H7 (cell line): ENCODE results near the gene GABARAP. TPM values are rescaled to one million over a fixed set of nuclear protein-coding genes. Genes with fewer than 3 reads are reported as not detected.

Experiments used
- DNase-seq: peaks from one replicate; pipeline ENCODE4 v3.0.0; 2012
- H3K27me3 ChIP-seq: 2 replicates; pipeline ENCODE4 v1.6.0; 2011; ENCODE audit warnings: mild to moderate bottlenecking, low read length; ENCODE audit not compliant: control insufficient read depth, insufficient read depth
- H3K36me3 ChIP-seq: replicated peaks from 2 replicates; pipeline ENCODE4 v1.5.1; 2011; ENCODE audit warnings: low read length; ENCODE audit not compliant: control insufficient read depth, insufficient read depth
- H3K4me3 ChIP-seq: 2 replicates; pipeline ENCODE4 v1.5.1; 2011; ENCODE audit warnings: low read depth, mild to moderate bottlenecking, control low read depth, low read length, moderate library complexity; ENCODE audit not compliant: insufficient read depth
- total RNA-seq: library from RNA; depleted of rRNA; stranded (reverse); fragments of >200 nt; shearing (Covaris generic); gene quantifications from 2 replicates; pipeline ENCODE4 v1.2.3, GENCODE V29; 2014; rRNA removed

GABARAP gene
- total RNA-seq, 1 experiment from 2014 or later: 231 TPM

- Histone ChIP-seq H3K36me3 (peaks cover 18% of the 10 kb centered on the region), H3K27me3 (no peaks in the 10 kb centered on the region), H3K4me3 (no peak overlapping the region)
- DNase-seq: no peak
Measured at GRCh38 chr17:7203391-7203790, 38.9 kb downstream of the GABARAP start.

- Histone ChIP-seq H3K27me3 (no peaks in the 10 kb centered on the region), H3K36me3 (peaks cover 19% of the 10 kb centered on the region), H3K4me3 (no peak overlapping the region)
- DNase-seq: no peak
Measured at GRCh38 chr17:7196651-7197401, 45.4 kb downstream of the GABARAP start.

GRCh38 chr17:7195971-7196370 lies 46.3 kb downstream of the GABARAP start:
- H3K36me3 ChIP-seq: peaks cover 21% of the 10 kb centered on the region
- no peak overlapping the region for H3K4me3 ChIP-seq
- DNase-seq: no peak
- H3K27me3 ChIP-seq: no peaks in the 10 kb centered on the region

GRCh38 chr17:7192271-7192937 lies 49.8 kb downstream of the GABARAP start:
- H3K36me3 ChIP-seq: peaks cover 24% of the 10 kb centered on the region
- no peaks in the 10 kb centered on the region for H3K27me3 ChIP-seq
- no peak overlapping the region for H3K4me3 ChIP-seq
- DNase-seq: peak; percentile 40

GRCh38 chr17:7191571-7192270 lies 50.5 kb downstream of the GABARAP start:
- peaks cover 19% of the 10 kb centered on the region for H3K36me3 ChIP-seq

GRCh38 chr17:7191069-7191468 lies 51.2 kb downstream of the GABARAP start:
- Histone ChIP-seq H3K4me3 (no peak overlapping the region), H3K27me3 (no peaks in the 10 kb centered on the region), H3K36me3 (peaks cover 15% of the 10 kb centered on the region)
- DNase-seq: no peak

More at GRCh38 chr17:7191571-7192270, 50.5 kb downstream of the GABARAP start:
- no peak overlapping the region for H3K4me3 ChIP-seq
- H3K27me3 ChIP-seq: no peaks in the 10 kb centered on the region
- DNase-seq: peak; percentile 96

GRCh38 chr17:7190276-7190917 lies 51.9 kb downstream of the GABARAP start:
- Histone ChIP-seq H3K4me3 (no peak overlapping the region), H3K36me3 (peaks cover 15% of the 10 kb centered on the region), H3K27me3 (no peaks in the 10 kb centered on the region)
- DNase-seq: peak; percentile 51

Other genes starting within 250 kb of the GABARAP start
- 0.35 and 0.63 TPM in 2 replicates for gene ALOX12, start 246.4 kb downstream of the GABARAP start, total RNA-seq
- 180 and 238 TPM in 2 replicates for gene RNASEK, start 229.8 kb downstream of the GABARAP start, total RNA-seq
- 4.9 and 8.3 TPM in 2 replicates for gene BCL6B, start 219.4 kb downstream of the GABARAP start, total RNA-seq
- 0.37 and 0.48 TPM in 2 replicates for gene SLC16A13, start 206.4 kb downstream of the GABARAP start, total RNA-seq
- 0.24 and 0.37 TPM in 2 replicates for gene SLC16A11, start 198.4 kb downstream of the GABARAP start, total RNA-seq
- gene CLEC10A, start 162.2 kb downstream of the GABARAP start, total RNA-seq: not detected in 2 replicates
- not detected in 2 replicates for gene ASGR2, start 127.6 kb downstream of the GABARAP start, total RNA-seq
- gene ASGR1, start 63.1 kb downstream of the GABARAP start, total RNA-seq: 12.3 and 15.4 TPM in 2 replicates
- 21.0 and 27.6 TPM in 2 replicates for gene DLG4, start 22.6 kb downstream of the GABARAP start, total RNA-seq
- 362 and 410 TPM in 2 replicates for gene ACADVL, start 22.5 kb downstream of the GABARAP start, total RNA-seq
- gene DVL2, start 7.9 kb downstream of the GABARAP start, total RNA-seq: 75.0 and 90.9 TPM in 2 replicates
- gene PHF23, start 3.0 kb downstream of the GABARAP start, total RNA-seq: 54.9 and 56.2 TPM in 2 replicates
- 58.8 and 59.9 TPM in 2 replicates for gene CTDNEP1, start 9.3 kb upstream of the GABARAP start, total RNA-seq
- 66.4 and 77.4 TPM in 2 replicates for gene ELP5, start 9.8 kb upstream of the GABARAP start, total RNA-seq
- 30.8 and 40.8 TPM in 2 replicates for gene CLDN7, start 20.0 kb upstream of the GABARAP start, total RNA-seq
- 3.8 and 6.6 TPM in 2 replicates for gene SLC2A4, start 39.3 kb upstream of the GABARAP start, total RNA-seq
- 12.2 and 21.8 TPM in 2 replicates for gene YBX2, start 52.2 kb upstream of the GABARAP start, total RNA-seq
- 865 and 1,116 TPM in 2 replicates for gene EIF5A, start 65.2 kb upstream of the GABARAP start, total RNA-seq
- gene GPS2, start 72.9 kb upstream of the GABARAP start, total RNA-seq: 52.8 and 60.2 TPM in 2 replicates
- gene NEURL4, start 86.9 kb upstream of the GABARAP start, total RNA-seq: 33.5 and 34.1 TPM in 2 replicates
- gene ACAP1, start 94.1 kb upstream of the GABARAP start, total RNA-seq: 17.8 and 34.5 TPM in 2 replicates
- gene KCTD11, start 109.7 kb upstream of the GABARAP start, total RNA-seq: 1.1 and 2.2 TPM in 2 replicates
- gene TMEM95, start 112.7 kb upstream of the GABARAP start, total RNA-seq: not detected in 2 replicates
- 7.0 and 8.9 TPM in 2 replicates for gene TNK1, start 138.6 kb upstream of the GABARAP start, total RNA-seq
- 26.5 and 27.8 TPM in 2 replicates for gene PLSCR3, start 152.1 kb upstream of the GABARAP start, total RNA-seq
- 280 and 385 TPM in 2 replicates for gene TMEM256, start 161.6 kb upstream of the GABARAP start, total RNA-seq
- gene NLGN2, start 165.4 kb upstream of the GABARAP start, total RNA-seq: 11.6 and 15.7 TPM in 2 replicates
- not detected in 2 replicates for gene SPEM1, start 177.9 kb upstream of the GABARAP start, total RNA-seq
- gene SPEM2, start 183.2 kb upstream of the GABARAP start, total RNA-seq: not detected in 2 replicates
- gene SPEM3, start 186.4 kb upstream of the GABARAP start, total RNA-seq: not detected in 2 replicates
- 14.5 and 15.8 TPM in 2 replicates for gene TMEM102, start 193.0 kb upstream of the GABARAP start, total RNA-seq
- gene FGF11, start 197.1 kb upstream of the GABARAP start, total RNA-seq: 12.5 and 20.7 TPM in 2 replicates
- gene CHRNB1, start 202.6 kb upstream of the GABARAP start, total RNA-seq: 6.6 and 6.8 TPM in 2 replicates
- gene ZBTB4, start 237.2 kb upstream of the GABARAP start, total RNA-seq: 9.0 and 10.4 TPM in 2 replicates
- gene SLC35G6, start 239.0 kb upstream of the GABARAP start, total RNA-seq: not detected in 2 replicates
- gene POLR2A, start 241.9 kb upstream of the GABARAP start, total RNA-seq: 46.1 and 48.6 TPM in 2 replicates